ENCODE measurements around the gene LGALS7.

Gene LGALS7

DNA sequence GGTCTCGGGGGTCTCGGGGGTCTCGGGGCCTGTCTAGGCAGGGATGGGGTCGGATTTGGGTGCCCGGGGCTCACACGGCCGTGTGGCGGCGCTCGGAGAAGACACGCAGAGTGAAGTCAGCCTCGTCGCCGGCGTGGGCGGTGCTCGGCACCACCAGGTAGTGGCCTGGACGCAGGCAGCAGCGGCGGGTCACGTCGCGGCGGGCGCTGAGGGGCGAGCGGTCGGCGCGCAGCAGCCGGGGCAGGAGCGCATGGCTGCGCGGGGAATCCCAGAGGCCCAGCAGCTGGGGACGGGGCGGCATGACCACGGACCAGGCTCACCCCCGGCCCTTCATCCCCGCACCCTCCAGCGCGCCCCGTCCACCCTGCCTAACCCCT is 37.3 kb downstream of the LGALS7 start:
- no peak for DNase-seq (ENCODE audit: low read depth)
- peak overlapping the region; percentile 22 for H3K4me3 ChIP-seq (ENCODE audit: control insufficient read depth, low read depth, low read length)
- TF ChIP-seq, protein P1, sequence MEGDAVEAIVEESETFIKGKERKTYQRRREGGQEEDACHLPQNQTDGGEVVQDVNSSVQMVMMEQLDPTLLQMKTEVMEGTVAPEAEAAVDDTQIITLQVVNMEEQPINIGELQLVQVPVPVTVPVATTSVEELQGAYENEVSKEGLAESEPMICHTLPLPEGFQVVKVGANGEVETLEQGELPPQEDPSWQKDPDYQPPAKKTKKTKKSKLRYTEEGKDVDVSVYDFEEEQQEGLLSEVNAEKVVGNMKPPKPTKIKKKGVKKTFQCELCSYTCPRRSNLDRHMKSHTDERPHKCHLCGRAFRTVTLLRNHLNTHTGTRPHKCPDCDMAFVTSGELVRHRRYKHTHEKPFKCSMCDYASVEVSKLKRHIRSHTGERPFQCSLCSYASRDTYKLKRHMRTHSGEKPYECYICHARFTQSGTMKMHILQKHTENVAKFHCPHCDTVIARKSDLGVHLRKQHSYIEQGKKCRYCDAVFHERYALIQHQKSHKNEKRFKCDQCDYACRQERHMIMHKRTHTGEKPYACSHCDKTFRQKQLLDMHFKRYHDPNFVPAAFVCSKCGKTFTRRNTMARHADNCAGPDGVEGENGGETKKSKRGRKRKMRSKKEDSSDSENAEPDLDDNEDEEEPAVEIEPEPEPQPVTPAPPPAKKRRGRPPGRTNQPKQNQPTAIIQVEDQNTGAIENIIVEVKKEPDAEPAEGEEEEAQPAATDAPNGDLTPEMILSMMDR (IDR thresholded peaks at IDR 0.05; ENCODE audit: control insufficient read depth, insufficient read depth, low read depth, low read length, missing control alignments): no peak

DNA sequence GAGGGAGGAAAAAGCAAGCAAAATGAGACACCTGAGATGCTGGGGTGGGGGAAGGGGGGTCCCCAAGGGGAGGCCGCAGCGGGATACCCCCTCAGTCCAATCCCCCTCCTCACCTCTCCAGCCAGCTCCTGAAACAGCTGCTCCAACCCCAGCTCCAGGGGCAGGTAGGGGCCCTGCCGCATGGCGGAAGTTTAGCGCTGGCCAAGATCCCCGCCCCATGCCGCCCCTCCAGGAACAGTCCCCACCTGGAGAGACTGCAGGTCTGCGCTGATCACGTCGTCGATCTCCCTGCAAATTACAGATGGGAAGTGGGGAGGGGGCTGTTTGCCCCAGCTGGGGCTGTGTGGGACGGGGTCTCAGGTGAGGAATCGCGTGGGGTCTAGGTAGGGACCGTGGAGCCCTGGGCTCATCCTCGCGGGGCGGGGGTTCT is 38.0 kb downstream of the LGALS7 start:
- TF ChIP-seq, protein P1 (IDR thresholded peaks at IDR 0.05; ENCODE audit: control insufficient read depth, insufficient read depth, low read depth, low read length, missing control alignments): no peak
- no peak for DNase-seq (ENCODE audit: low read depth)
- H3K4me3 ChIP-seq (ENCODE audit: control insufficient read depth, low read depth, low read length): no peak overlapping the region

DNA sequence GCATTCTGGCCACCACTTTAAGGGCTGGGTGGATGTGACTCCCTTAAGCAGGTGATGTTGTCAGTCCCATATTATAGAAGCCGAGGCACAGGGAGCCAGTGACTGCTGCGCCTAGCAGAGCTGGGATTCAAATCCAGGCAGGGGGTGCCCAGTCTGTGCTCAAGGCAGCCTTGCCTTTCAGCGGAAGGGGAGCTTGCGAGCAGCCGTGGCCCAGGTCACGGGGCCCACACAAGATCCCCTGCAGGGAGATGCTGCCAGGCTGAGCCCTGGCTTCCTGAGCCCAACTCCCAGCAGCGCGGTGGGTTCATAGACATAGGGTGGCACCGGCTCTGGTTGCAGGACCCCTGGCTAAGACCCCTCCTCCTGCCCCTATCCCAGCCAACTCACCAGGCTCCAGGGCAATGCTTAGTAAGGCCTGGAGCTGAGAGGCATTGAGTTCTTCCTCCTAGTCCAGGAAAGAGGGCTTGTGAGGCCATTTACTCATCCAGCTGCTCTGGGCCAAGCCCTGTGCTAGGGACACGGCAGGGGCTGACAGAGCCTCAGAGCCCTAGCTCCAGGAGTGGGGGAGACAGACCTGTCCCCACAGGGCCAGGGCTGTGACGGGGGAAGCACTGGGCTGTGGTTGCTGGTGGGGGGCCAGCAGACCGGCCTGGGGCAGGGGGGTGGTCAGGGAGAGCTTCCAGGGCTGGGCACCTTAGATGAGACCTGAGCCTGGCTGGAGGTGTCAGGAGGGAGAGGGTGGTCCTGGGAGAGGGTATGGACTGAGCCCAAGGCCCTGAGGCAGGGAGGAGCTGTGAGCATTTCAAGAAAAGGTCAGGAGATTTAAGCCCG is 38.7 kb downstream of the LGALS7 start:
- TF ChIP-seq, protein P1 (IDR thresholded peaks at IDR 0.05; ENCODE audit: control insufficient read depth, insufficient read depth, low read depth, low read length, missing control alignments): no peak
- no peak overlapping the region for H3K4me3 ChIP-seq (ENCODE audit: control insufficient read depth, low read depth, low read length)
- DNase-seq (ENCODE audit: low read depth): no peak

DNA sequence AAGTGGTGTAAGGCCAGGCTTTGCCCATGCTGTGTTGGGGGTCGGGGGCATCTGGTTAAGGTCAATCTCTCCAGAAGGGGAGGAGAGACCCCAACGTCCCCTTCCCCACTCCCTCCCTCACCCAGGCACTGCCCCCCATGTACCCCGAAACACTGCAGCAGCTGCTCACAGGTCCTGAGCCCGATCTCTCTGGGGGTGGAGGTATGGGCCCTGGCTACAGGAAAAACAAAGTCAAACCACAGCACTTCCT is 39.2 kb downstream of the LGALS7 start:
- no peak for DNase-seq (ENCODE audit: low read depth)
- H3K4me3 ChIP-seq (ENCODE audit: control insufficient read depth, low read depth, low read length): no peak overlapping the region
- TF ChIP-seq, protein P1 (IDR thresholded peaks at IDR 0.05; ENCODE audit: control insufficient read depth, insufficient read depth, low read depth, low read length, missing control alignments): no peak

DNA sequence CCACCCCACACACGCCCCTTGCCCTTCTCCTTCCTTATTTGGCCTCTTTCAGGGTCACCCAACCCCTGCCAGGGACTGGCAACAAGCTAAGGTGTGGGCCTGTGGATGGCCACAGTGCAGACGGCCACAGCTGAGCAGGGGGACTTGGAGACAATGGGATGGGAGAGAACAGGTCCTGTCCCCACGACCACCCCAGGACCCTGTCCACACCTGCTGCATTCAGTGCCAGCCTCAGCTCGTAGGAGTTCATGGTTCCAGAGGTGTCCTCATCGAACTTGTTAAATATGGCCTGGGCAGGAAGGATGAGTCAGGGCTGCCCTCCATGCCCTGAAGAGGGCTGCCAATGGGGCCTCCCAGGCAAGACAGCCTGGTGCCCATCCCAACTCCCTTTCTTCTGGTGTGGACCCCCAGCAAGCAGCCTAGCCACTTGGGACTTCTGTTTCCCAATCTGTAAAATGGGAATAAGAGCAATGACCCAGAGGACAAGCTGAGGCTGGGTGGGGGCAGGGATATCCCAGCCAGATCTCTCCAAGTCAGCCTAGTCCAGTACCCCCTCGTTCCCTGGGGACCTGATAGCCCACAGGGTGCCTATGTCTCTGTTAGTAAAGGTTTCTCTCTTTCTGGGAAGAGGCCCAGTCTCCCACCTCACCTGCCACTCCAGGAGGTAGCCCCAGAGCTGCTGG is 39.7 kb downstream of the LGALS7 start:
- TF ChIP-seq, protein P1 (IDR thresholded peaks at IDR 0.05; ENCODE audit: control insufficient read depth, insufficient read depth, low read depth, low read length, missing control alignments): no peak
- H3K4me3 ChIP-seq (ENCODE audit: control insufficient read depth, low read depth, low read length): no peak overlapping the region

DNA sequence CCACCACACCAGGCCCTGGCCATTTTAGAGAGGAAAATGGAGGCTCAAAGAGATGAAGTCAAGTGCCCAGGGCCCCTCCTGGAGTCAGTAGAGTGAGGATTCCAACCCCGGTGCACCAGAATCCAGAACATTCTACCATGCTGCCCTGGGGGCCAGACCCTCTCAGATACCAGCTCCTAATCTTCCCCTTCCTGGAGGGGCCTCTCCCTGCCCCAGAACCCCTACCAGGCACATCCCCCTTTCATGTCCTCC is 40.1 kb downstream of the LGALS7 start:
- no peak overlapping the region for H3K4me3 ChIP-seq (ENCODE audit: control insufficient read depth, low read depth, low read length)
- TF ChIP-seq, protein P1 (IDR thresholded peaks at IDR 0.05; ENCODE audit: control insufficient read depth, insufficient read depth, low read depth, low read length, missing control alignments): no peak
- no peak for DNase-seq (ENCODE audit: low read depth)

More for the DNA sequence above, 39.7 kb downstream of the LGALS7 start:
- DNase-seq (ENCODE audit: low read depth): no peak
